Vagina (tissue), 2 donors: ENCODE measurements around the gene RIMOC1. TPM values are rescaled to one million over a fixed set of nuclear protein-coding genes. Genes with fewer than 3 reads are reported as not detected.

Experiments used
- DNase-seq, 2 donors: peaks; one replicate each; pipeline ENCODE4 v3.0.0-alpha.2; 2017; ENCODE audit errors: extremely low spot score in 2 of 2
- H3K27ac ChIP-seq: fragments of 200-600 bp; sonication (generic); one replicate; pipeline ENCODE4 v1.5.1; 2019
- H3K27me3 ChIP-seq: fragments of 200-600 bp; sonication (generic); one replicate; pipeline ENCODE4 v1.5.1; 2019
- H3K36me3 ChIP-seq, 2 donors: fragments of 200-600 bp; sonication (generic); one replicate each; pipeline ENCODE4 v1.5.1; 2017 to 2019
- H3K4me1 ChIP-seq: fragments of 200-600 bp; sonication (generic); one replicate; pipeline ENCODE4 v1.5.1; 2019
- H3K4me3 ChIP-seq, 2 donors: fragments of 200-600 bp; sonication (generic); 1 replicate in 1 of 2; 2 replicates in 1 of 2; pipeline ENCODE4 v1.5.1; 2016 to 2019
- H3K9me3 ChIP-seq: fragments of 200-600 bp; sonication (generic); one replicate; pipeline ENCODE4 v1.5.1; 2019
- POLR2A ChIP-seq, 2 donors: fragments of 450-650 bp; IDR thresholded peaks; one replicate each; pipeline ENCODE4 v1.6.1; 2017; ENCODE audit warnings: antibody characterized with exemption in 2 of 2, mild to moderate bottlenecking in 2 of 2, moderate library complexity in 2 of 2
- POLR2AphosphoS5 ChIP-seq, 2 donors: sonication (generic); formaldehyde crosslinking; IDR thresholded peaks; one replicate each; pipeline ENCODE4 v1.9.0; 2017; ENCODE audit warnings: antibody characterized with exemption in 2 of 2, mild to moderate bottlenecking in 2 of 2, low read depth in 1 of 2; ENCODE audit not compliant: insufficient read depth in 1 of 2
- intact Hi-C: fragments of 100-400 bp; cut with DNase I; formaldehyde crosslinking; loops from one replicate; pipeline ENCODE4 v1.15.1; 2023
- total RNA-seq: library from RNA; depleted of rRNA; stranded (reverse); fragments of >200 nt; gene quantifications from one replicate; pipeline ENCODE4 v1.2.3, GENCODE V29; 2016
- TF ChIP-seq, protein P1 (sequence below), 3 experiments: fragments of 450-650 bp in 2 of 3; fragments of 200-600 bp in 1 of 3; sonication (generic) in 1 of 3; IDR thresholded peaks; one replicate each; pipeline ENCODE4 v1.5.1; 2017 to 2019; ENCODE audit warnings: antibody characterized with exemption in 3 of 3, mild to moderate bottlenecking in 2 of 3, moderate library complexity in 2 of 3

Gene RIMOC1
- total RNA-seq, 1 donor from 2014 or later: 10.3 TPM

GRCh38 chr5:41878173-41878572 is 26.0 kb upstream of the RIMOC1 start:
- no peaks in the 10 kb centered on the region for H3K27me3 ChIP-seq
- no peaks in the 10 kb centered on the region for H3K4me1 ChIP-seq
- intact Hi-C loops: no loop called here
- no peak for DNase-seq
- H3K4me3 ChIP-seq: no peak overlapping the region
- TF ChIP-seq POLR2A (IDR thresholded peaks at IDR 0.05) (no peak), POLR2AphosphoS5 (IDR thresholded peaks at IDR 0.05; ENCODE audit: insufficient read depth in 1 of 2, low read depth in 1 of 2) (no peak)
- TF ChIP-seq, protein P1, sequence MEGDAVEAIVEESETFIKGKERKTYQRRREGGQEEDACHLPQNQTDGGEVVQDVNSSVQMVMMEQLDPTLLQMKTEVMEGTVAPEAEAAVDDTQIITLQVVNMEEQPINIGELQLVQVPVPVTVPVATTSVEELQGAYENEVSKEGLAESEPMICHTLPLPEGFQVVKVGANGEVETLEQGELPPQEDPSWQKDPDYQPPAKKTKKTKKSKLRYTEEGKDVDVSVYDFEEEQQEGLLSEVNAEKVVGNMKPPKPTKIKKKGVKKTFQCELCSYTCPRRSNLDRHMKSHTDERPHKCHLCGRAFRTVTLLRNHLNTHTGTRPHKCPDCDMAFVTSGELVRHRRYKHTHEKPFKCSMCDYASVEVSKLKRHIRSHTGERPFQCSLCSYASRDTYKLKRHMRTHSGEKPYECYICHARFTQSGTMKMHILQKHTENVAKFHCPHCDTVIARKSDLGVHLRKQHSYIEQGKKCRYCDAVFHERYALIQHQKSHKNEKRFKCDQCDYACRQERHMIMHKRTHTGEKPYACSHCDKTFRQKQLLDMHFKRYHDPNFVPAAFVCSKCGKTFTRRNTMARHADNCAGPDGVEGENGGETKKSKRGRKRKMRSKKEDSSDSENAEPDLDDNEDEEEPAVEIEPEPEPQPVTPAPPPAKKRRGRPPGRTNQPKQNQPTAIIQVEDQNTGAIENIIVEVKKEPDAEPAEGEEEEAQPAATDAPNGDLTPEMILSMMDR (IDR thresholded peaks at IDR 0.05): no peak
- no peak overlapping the region for H3K27ac ChIP-seq
- no peaks in the 10 kb centered on the region for H3K36me3 ChIP-seq
- H3K9me3 ChIP-seq: no peaks in the 10 kb centered on the region

GRCh38 chr5:41878643-41879478 is 25.3 kb upstream of the RIMOC1 start:
- Histone ChIP-seq H3K36me3 (no peaks in the 10 kb centered on the region), H3K4me3 (no peak overlapping the region), H3K27ac (no peak overlapping the region), H3K9me3 (no peaks in the 10 kb centered on the region), H3K27me3 (no peaks in the 10 kb centered on the region), H3K4me1 (no peaks in the 10 kb centered on the region)
- intact Hi-C loops: no loop called here
- TF ChIP-seq, protein P1 (IDR thresholded peaks at IDR 0.05): no peak
- TF ChIP-seq POLR2A (IDR thresholded peaks at IDR 0.05): no peak
- TF ChIP-seq POLR2AphosphoS5 (IDR thresholded peaks at IDR 0.05; ENCODE audit: insufficient read depth in 1 of 2, low read depth in 1 of 2): no peak
- no peak for DNase-seq

DNA sequence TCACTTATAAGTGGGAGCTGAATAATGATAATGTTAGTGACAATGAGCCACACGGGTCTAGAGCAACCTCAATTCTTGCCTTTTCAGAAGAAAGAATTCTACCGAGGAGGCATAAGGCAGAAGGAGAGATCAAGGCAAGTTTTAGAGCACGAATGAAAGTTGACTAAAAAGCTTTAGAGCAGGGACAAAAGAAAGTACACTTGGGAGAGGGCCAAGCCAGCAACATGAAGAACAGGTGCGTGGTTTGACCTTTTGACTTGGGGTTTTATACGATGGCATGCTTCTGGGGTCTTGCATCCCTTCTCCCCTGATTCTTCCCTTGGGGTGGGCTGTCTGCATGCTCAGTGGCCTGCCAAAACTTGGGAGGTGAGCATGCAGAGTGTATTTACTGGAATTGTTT is 21.4 kb upstream of the RIMOC1 start:
- Histone ChIP-seq H3K36me3 (no peaks in the 10 kb centered on the region), H3K9me3 (no peaks in the 10 kb centered on the region), H3K4me3 (no peak overlapping the region), H3K27ac (no peak overlapping the region), H3K27me3 (no peaks in the 10 kb centered on the region), H3K4me1 (no peaks in the 10 kb centered on the region)
- intact Hi-C loops: no loop called here
- no peak for TF ChIP-seq POLR2A (IDR thresholded peaks at IDR 0.05)
- no peak for DNase-seq

DNA sequence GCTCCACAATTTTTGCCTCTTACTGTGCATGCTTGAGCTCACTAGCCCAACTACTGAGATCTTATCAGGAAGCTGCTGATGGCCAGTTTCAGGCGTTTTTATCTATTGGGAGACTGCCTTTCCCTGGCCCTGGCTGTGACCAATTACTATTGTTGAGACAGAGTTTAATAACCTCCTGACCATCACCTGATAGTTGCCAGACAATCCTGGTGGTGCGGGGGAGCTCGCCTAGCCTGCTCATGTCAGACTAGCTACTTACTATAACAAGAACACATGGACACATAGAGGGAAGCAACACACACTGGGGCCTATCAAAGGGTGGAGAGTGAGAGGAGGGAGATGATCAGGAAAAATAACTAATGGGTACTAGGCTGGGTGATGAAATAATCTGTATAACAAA is 20.9 kb upstream of the RIMOC1 start:
- intact Hi-C loops: no loop called here
- Histone ChIP-seq H3K9me3 (no peaks in the 10 kb centered on the region), H3K4me3 (no peak overlapping the region), H3K27ac (no peak overlapping the region), H3K4me1 (no peaks in the 10 kb centered on the region), H3K36me3 (no peaks in the 10 kb centered on the region), H3K27me3 (no peaks in the 10 kb centered on the region)
- DNase-seq: no peak
- TF ChIP-seq, protein P1 (IDR thresholded peaks at IDR 0.05): no peak
- TF ChIP-seq POLR2AphosphoS5 (IDR thresholded peaks at IDR 0.05; ENCODE audit: insufficient read depth in 1 of 2, low read depth in 1 of 2) (no peak), POLR2A (IDR thresholded peaks at IDR 0.05) (no peak)

DNA sequence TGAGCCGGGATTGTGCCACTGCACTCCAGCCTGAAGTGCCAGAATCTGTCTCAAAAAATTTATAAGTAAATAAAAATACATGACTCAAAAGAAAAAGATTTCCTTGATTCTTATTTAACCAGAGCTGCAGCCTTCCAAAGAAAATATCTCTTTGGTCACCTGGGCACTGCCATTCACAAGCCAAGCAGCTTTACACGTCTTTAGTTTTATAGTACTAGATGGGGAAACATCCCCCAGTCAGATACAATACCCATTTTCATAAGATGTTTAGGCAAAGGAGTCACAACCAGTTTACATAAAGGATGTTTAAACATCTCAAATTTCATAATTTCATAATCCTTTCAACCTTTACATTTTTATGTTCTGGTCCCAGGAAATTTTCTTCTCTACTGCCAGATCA is 20.2 kb upstream of the RIMOC1 start:
- Histone ChIP-seq H3K27me3 (no peaks in the 10 kb centered on the region), H3K27ac (no peak overlapping the region), H3K36me3 (no peaks in the 10 kb centered on the region), H3K4me1 (no peaks in the 10 kb centered on the region), H3K4me3 (no peak overlapping the region), H3K9me3 (no peaks in the 10 kb centered on the region)
- no peak for DNase-seq
- TF ChIP-seq, protein P1 (IDR thresholded peaks at IDR 0.05): no peak
- no peak for TF ChIP-seq POLR2AphosphoS5 (IDR thresholded peaks at IDR 0.05; ENCODE audit: insufficient read depth in 1 of 2, low read depth in 1 of 2)
- no peak for TF ChIP-seq POLR2A (IDR thresholded peaks at IDR 0.05)
- intact Hi-C loops: no loop called here
